Measurements from ENCODE around the gene UBQLNL. TPM values are rescaled to one million over a fixed set of nuclear protein-coding genes. Genes with fewer than 3 reads are reported as not detected.

Gene UBQLNL
- total RNA-seq, 1 donor from 2014 or later, result 0.21 TPM

GRCh38 chr11:5505363-5506048 is 11.0 kb downstream of the UBQLNL start:
- Histone ChIP-seq H3K27me3 (ENCODE audit: control insufficient read depth, insufficient read depth, low read length) (no peaks in the 10 kb centered on the region), H3K4me3 (ENCODE audit: low read depth, low read length) (no peak overlapping the region), H3K36me3 (ENCODE audit: control insufficient read depth, insufficient read depth, low read length) (no peaks in the 10 kb centered on the region)
- DNase-seq (ENCODE audit: low read depth), result no peak
- no peak for TF ChIP-seq CTCF (IDR thresholded peaks at IDR 0.05; ENCODE audit: insufficient read depth, low read length, poor library complexity, severe bottlenecking)

- Histone ChIP-seq H3K36me3 (ENCODE audit: control insufficient read depth, insufficient read depth, low read length) (no peaks in the 10 kb centered on the region), H3K4me3 (ENCODE audit: low read depth, low read length) (no peak overlapping the region), H3K27me3 (ENCODE audit: control insufficient read depth, insufficient read depth, low read length) (no peaks in the 10 kb centered on the region)
- no peak for DNase-seq (ENCODE audit: low read depth)
- no peak for TF ChIP-seq CTCF (IDR thresholded peaks at IDR 0.05; ENCODE audit: insufficient read depth, low read length, poor library complexity, severe bottlenecking)
Observed at GRCh38 chr11:5504403-5504921, 12.0 kb downstream of the UBQLNL start.

DNA sequence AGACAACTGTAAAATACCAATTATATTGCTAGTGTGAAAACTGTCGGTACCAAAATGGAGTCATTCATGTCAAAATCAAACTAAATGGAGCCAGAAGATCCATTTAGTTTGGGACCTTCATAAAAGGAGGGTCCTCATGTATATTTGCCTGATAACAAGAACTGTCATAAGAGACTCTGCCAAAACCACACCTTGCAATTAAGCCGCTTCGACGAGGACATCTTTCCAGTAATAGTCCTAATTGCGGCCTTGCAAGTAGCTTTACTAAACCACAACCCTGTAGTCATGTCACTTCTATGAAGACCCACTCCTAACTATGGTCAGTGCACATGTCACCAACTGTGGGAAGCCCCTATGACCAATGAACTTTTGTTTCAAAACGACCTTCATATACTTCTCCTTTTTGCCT is 16.1 kb downstream of the UBQLNL start:
- Histone ChIP-seq H3K36me3 (ENCODE audit: control insufficient read depth, insufficient read depth, low read length) (no peaks in the 10 kb centered on the region), H3K4me3 (ENCODE audit: low read depth, low read length) (no peak overlapping the region), H3K27me3 (ENCODE audit: control insufficient read depth, insufficient read depth, low read length) (no peaks in the 10 kb centered on the region)
- no peak for DNase-seq (ENCODE audit: low read depth)
- no peak for TF ChIP-seq CTCF (IDR thresholded peaks at IDR 0.05; ENCODE audit: insufficient read depth, low read length, poor library complexity, severe bottlenecking)

- H3K27me3 ChIP-seq (ENCODE audit: control insufficient read depth, insufficient read depth, low read length), result no peaks in the 10 kb centered on the region
- TF ChIP-seq CTCF (IDR thresholded peaks at IDR 0.05; ENCODE audit: insufficient read depth, low read length, poor library complexity, severe bottlenecking), result no peak
- DNase-seq (ENCODE audit: low read depth), result no peak
- no peak overlapping the region for H3K4me3 ChIP-seq (ENCODE audit: low read depth, low read length)
- no peaks in the 10 kb centered on the region for H3K36me3 ChIP-seq (ENCODE audit: control insufficient read depth, insufficient read depth, low read length)
Observed at GRCh38 chr11:5499671-5500070, 16.8 kb downstream of the UBQLNL start.

DNA sequence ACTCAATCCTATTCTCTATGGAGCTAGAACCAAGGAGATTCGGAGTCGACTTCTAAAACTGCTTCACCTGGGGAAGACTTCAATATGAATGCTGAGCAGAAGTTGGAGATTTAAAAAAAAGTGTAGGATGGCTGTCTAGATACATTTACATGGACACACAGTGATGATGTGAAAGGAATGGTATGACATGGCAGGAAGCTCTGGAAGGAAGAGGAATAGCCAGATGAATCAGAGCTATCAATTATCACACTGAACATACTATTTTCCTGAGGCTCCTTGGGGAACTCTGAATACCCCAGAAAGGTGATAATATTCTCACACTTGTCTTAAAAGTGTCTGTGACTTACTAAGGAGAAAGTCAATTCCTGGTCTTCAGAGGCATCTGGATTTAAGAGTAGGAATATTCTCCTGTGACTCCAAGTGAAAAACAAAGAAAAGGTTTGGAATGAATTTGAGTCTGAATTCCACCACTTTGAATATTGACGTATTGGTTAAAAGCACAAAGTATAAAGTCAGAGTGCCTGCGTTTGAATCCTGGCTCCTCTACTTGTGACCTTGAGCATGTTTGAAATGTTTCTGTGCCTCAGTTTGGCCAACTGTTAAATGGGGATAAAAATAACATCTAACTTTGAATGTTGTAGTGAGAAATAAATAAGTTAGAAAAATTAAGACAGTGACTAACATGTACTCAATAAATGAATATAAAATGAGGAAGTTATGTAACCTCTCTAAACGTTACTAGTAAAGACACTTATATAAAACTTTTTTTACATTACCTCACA is 26.7 kb downstream of the UBQLNL start:
- H3K36me3 ChIP-seq (ENCODE audit: control insufficient read depth, insufficient read depth, low read length), result no peaks in the 10 kb centered on the region
- DNase-seq (ENCODE audit: low read depth), result no peak

More for the DNA sequence above, 26.7 kb downstream of the UBQLNL start:
- H3K4me3 ChIP-seq (ENCODE audit: low read depth, low read length), result no peak overlapping the region
- TF ChIP-seq CTCF (IDR thresholded peaks at IDR 0.05; ENCODE audit: insufficient read depth, low read length, poor library complexity, severe bottlenecking), result no peak
- no peaks in the 10 kb centered on the region for H3K27me3 ChIP-seq (ENCODE audit: control insufficient read depth, insufficient read depth, low read length)
